Measurements from ENCODE around the gene INPP5D. TPM values are rescaled to one million over a fixed set of nuclear protein-coding genes. Genes with fewer than 3 reads are reported as not detected.
A peak's percentile ranks its signal among the peaks of the same experiment; 100 is the strongest.

INPP5D gene
- total and polyA plus RNA-seq, 2 of the 13 experiments (the other 11 are each of a cell fraction or from before 2014, with no cell fraction given) = 16.7 to 18.0 TPM

DNA sequence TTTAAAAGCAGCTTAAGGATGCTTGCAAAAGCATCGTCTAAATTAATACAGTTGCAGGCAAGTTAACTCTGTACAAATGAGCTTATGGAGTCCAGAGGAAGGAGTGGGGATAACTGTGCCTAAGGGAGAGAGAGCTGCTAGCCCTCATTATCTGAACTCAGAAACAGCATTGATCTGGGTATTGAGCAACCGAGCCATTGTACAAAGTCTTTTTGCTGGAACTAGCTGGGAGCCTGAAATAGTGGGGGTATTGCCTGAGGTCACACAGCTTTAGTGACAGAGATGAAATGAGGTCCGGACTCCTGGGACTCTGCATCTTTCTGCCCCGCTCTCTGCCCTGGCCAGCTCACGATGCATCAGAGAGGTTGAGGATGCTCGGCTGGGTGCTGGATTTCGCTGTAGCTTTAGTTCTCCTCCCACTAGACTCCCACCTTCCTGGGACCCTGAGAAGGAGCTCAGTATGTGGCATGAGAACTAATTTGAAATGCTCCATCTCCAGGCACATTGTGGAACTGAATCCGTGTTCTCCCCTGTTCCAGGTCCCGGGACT is 123.8 kb downstream of the INPP5D start (continued):
- TF ChIP-seq, protein P1, sequence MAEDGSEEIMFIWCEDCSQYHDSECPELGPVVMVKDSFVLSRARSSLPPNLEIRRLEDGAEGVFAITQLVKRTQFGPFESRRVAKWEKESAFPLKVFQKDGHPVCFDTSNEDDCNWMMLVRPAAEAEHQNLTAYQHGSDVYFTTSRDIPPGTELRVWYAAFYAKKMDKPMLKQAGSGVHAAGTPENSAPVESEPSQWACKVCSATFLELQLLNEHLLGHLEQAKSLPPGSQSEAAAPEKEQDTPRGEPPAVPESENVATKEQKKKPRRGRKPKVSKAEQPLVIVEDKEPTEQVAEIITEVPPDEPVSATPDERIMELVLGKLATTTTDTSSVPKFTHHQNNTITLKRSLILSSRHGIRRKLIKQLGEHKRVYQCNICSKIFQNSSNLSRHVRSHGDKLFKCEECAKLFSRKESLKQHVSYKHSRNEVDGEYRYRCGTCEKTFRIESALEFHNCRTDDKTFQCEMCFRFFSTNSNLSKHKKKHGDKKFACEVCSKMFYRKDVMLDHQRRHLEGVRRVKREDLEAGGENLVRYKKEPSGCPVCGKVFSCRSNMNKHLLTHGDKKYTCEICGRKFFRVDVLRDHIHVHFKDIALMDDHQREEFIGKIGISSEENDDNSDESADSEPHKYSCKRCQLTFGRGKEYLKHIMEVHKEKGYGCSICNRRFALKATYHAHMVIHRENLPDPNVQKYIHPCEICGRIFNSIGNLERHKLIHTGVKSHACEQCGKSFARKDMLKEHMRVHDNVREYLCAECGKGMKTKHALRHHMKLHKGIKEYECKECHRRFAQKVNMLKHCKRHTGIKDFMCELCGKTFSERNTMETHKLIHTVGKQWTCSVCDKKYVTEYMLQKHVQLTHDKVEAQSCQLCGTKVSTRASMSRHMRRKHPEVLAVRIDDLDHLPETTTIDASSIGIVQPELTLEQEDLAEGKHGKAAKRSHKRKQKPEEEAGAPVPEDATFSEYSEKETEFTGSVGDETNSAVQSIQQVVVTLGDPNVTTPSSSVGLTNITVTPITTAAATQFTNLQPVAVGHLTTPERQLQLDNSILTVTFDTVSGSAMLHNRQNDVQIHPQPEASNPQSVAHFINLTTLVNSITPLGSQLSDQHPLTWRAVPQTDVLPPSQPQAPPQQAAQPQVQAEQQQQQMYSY (CRISPR knock-in tag; IDR thresholded peaks at IDR 0.05) = 0 out of 2 replicates have a peak, but pooled peaks have one; percentile 55
- TF ChIP-seq RORA (CRISPR knock-in tag; IDR thresholded peaks at IDR 0.05) (no peak), EP300 (IDR thresholded peaks at IDR 0.05; ENCODE audit: low read depth in 2 of 2, low read length in 2 of 2) (peak in 1 of 2 experiments; percentile 32; a peak in 1 of 4 replicates), EP300 (CRISPR knock-in tag; IDR thresholded peaks at IDR 0.05; ENCODE audit: borderline replicate concordance) (no peak), RARA (CRISPR knock-in tag; IDR thresholded peaks at IDR 0.05) (0 out of 2 replicates have a peak, but pooled peaks have one; percentile 10), RBFOX2 (IDR thresholded peaks at IDR 0.05; ENCODE audit: low read depth, low read length) (no peak), SRSF9 (IDR thresholded peaks at IDR 0.05; ENCODE audit: borderline replicate concordance, insufficient read depth, low read depth, low read length, poor library complexity, severe bottlenecking) (no peak), NCOA1 (CRISPR knock-in tag; IDR thresholded peaks at IDR 0.05) (no peak), NONO (IDR thresholded peaks at IDR 0.05) (no peak), NONO (CRISPR knock-in tag; conservative IDR thresholded peaks at IDR 0.05) (0 out of 2 replicates have a peak, but pooled peaks have one; percentile 50), HOXA5 (CRISPR knock-in tag; IDR thresholded peaks at IDR 0.05) (no peak), THYN1 (CRISPR knock-in tag; IDR thresholded peaks at IDR 0.05; ENCODE audit: borderline replicate concordance, low read depth) (no peak), TP53 (CRISPR knock-in tag; conservative IDR thresholded peaks at IDR 0.05) (no peak), ZNF546 (CRISPR knock-in tag; conservative IDR thresholded peaks at IDR 0.05) (no peak), ISL2 (CRISPR knock-in tag; IDR thresholded peaks at IDR 0.05) (no peak), DR1 (CRISPR knock-in tag; IDR thresholded peaks at IDR 0.05) (no peak), ATF1 (CRISPR knock-in tag; IDR thresholded peaks at IDR 0.05) (no peak)
- TF ChIP-seq, protein P2, sequence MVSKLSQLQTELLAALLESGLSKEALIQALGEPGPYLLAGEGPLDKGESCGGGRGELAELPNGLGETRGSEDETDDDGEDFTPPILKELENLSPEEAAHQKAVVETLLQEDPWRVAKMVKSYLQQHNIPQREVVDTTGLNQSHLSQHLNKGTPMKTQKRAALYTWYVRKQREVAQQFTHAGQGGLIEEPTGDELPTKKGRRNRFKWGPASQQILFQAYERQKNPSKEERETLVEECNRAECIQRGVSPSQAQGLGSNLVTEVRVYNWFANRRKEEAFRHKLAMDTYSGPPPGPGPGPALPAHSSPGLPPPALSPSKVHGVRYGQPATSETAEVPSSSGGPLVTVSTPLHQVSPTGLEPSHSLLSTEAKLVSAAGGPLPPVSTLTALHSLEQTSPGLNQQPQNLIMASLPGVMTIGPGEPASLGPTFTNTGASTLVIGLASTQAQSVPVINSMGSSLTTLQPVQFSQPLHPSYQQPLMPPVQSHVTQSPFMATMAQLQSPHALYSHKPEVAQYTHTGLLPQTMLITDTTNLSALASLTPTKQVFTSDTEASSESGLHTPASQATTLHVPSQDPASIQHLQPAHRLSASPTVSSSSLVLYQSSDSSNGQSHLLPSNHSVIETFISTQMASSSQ (IDR thresholded peaks at IDR 0.05; ENCODE audit: low read depth) = no peak
- TF ChIP-seq, protein P2 (CRISPR knock-in tag; IDR thresholded peaks at IDR 0.05; ENCODE audit: borderline replicate concordance) = no peak
- TF ChIP-seq, protein P3, sequence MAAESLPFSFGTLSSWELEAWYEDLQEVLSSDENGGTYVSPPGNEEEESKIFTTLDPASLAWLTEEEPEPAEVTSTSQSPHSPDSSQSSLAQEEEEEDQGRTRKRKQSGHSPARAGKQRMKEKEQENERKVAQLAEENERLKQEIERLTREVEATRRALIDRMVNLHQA (CRISPR knock-in tag; IDR thresholded peaks at IDR 0.05) = no peak
- TF ChIP-seq, protein P4, sequence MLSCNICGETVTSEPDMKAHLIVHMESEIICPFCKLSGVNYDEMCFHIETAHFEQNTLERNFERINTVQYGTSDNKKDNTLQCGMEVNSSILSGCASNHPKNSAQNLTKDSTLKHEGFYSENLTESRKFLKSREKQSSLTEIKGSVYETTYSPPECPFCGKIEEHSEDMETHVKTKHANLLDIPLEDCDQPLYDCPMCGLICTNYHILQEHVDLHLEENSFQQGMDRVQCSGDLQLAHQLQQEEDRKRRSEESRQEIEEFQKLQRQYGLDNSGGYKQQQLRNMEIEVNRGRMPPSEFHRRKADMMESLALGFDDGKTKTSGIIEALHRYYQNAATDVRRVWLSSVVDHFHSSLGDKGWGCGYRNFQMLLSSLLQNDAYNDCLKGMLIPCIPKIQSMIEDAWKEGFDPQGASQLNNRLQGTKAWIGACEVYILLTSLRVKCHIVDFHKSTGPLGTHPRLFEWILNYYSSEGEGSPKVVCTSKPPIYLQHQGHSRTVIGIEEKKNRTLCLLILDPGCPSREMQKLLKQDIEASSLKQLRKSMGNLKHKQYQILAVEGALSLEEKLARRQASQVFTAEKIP (CRISPR knock-in tag; IDR thresholded peaks at IDR 0.05; ENCODE audit: borderline replicate concordance) = no peak
